ENCODE measurements around the gene CTRB1. TPM values are rescaled to one million over a fixed set of nuclear protein-coding genes. Genes with fewer than 3 reads are reported as not detected.

CTRB1 gene
- total and polyA plus RNA-seq, 2 of the 13 experiments (the other 11 are each of a cell fraction or from before 2014, with no cell fraction given), result not detected

- TF ChIP-seq, protein P1, sequence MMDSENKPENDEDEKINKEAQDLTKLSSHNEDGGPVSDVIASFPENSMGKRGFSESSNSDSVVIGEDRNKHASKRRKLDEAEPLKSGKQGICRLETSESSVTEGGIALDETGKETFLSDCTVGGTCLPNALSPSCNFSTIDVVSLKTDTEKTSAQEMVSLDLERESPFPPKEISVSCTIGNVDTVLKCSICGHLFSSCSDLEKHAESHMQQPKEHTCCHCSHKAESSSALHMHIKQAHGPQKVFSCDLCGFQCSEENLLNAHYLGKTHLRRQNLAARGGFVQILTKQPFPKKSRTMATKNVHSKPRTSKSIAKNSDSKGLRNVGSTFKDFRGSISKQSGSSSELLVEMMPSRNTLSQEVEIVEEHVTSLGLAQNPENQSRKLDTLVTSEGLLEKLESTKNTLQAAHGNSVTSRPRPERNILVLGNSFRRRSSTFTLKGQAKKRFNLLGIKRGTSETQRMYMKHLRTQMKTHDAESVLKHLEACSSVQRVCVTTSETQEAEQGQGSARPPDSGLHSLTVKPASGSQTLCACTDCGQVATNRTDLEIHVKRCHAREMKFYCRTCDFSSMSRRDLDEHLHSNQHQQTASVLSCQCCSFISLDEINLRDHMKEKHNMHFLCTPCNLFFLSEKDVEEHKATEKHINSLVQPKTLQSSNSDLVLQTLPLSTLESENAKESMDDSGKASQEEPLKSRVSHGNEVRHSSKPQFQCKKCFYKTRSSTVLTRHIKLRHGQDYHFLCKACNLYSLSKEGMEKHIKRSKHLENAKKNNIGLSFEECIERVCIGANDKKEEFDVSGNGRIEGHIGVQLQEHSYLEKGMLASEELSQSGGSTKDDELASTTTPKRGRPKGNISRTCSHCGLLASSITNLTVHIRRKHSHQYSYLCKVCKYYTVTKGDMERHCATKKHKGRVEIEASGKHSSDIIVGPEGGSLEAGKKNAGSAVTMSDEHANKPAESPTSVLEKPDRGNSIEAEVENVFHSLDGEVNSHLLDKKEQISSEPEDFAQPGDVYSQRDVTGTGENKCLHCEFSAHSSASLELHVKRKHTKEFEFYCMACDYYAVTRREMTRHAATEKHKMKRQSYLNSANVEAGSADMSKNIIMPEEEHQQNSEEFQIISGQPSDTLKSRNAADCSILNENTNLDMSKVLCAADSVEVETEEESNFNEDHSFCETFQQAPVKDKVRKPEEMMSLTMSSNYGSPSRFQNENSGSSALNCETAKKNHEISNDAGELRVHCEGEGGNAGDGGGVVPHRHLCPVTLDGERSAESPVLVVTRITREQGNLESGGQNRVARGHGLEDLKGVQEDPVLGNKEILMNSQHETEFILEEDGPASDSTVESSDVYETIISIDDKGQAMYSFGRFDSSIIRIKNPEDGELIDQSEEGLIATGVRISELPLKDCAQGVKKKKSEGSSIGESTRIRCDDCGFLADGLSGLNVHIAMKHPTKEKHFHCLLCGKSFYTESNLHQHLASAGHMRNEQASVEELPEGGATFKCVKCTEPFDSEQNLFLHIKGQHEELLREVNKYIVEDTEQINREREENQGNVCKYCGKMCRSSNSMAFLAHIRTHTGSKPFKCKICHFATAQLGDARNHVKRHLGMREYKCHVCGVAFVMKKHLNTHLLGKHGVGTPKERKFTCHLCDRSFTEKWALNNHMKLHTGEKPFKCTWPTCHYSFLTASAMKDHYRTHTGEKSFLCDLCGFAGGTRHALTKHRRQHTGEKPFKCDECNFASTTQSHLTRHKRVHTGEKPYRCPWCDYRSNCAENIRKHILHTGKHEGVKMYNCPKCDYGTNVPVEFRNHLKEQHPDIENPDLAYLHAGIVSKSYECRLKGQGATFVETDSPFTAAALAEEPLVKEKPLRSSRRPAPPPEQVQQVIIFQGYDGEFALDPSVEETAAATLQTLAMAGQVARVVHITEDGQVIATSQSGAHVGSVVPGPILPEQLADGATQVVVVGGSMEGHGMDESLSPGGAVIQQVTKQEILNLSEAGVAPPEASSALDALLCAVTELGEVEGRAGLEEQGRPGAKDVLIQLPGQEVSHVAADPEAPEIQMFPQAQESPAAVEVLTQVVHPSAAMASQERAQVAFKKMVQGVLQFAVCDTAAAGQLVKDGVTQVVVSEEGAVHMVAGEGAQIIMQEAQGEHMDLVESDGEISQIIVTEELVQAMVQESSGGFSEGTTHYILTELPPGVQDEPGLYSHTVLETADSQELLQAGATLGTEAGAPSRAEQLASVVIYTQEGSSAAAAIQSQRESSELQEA (CRISPR knock-in tag; IDR thresholded peaks at IDR 0.05; ENCODE audit: not compliant biosample characterization), result no peak
- TF ChIP-seq ZNF672 (CRISPR knock-in tag; IDR thresholded peaks at IDR 0.05) (0 out of 2 replicates have a peak, but pooled peaks have one; percentile 7), ZMAT3 (CRISPR knock-in tag; conservative IDR thresholded peaks at IDR 0.05) (no peak; the same call in 1 of the 2 replicates), KDM5B (CRISPR knock-in tag; IDR thresholded peaks at IDR 0.05; ENCODE audit: borderline replicate concordance) (no peak), ZNF609 (CRISPR knock-in tag; IDR thresholded peaks at IDR 0.05; ENCODE audit: borderline replicate concordance) (no peak), RELA (CRISPR knock-in tag; IDR thresholded peaks at IDR 0.05) (no peak), SOX13 (IDR thresholded peaks at IDR 0.05) (no peak), SOX13 (CRISPR knock-in tag; conservative IDR thresholded peaks at IDR 0.05 in 1 of 2, IDR thresholded peaks at IDR 0.05 in 1 of 2) (0 out of 4 replicates have a peak, but pooled peaks of 1 of the 2 experiments have one; percentile 87), ZFP1 (CRISPR knock-in tag; IDR thresholded peaks at IDR 0.05) (no peak), ZNF280B (CRISPR knock-in tag; IDR thresholded peaks at IDR 0.05; ENCODE audit: borderline replicate concordance) (no peak)
- TF ChIP-seq, protein P2, sequence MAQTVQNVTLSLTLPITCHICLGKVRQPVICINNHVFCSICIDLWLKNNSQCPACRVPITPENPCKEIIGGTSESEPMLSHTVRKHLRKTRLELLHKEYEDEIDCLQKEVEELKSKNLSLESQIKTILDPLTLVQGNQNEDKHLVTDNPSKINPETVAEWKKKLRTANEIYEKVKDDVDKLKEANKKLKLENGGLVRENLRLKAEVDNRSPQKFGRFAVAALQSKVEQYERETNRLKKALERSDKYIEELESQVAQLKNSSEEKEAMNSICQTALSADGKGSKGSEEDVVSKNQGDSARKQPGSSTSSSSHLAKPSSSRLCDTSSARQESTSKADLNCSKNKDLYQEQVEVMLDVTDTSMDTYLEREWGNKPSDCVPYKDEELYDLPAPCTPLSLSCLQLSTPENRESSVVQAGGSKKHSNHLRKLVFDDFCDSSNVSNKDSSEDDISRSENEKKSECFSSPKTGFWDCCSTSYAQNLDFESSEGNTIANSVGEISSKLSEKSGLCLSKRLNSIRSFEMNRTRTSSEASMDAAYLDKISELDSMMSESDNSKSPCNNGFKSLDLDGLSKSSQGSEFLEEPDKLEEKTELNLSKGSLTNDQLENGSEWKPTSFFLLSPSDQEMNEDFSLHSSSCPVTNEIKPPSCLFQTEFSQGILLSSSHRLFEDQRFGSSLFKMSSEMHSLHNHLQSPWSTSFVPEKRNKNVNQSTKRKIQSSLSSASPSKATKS (CRISPR knock-in tag; IDR thresholded peaks at IDR 0.05), result no peak
Measured at GRCh38 chr16:75251280-75252048, 32.7 kb downstream of the CTRB1 start, which contains the start of gene BCAR1 (continued).
